K562 (cell line): ENCODE results near the gene CISTR. TPM values are rescaled to one million over a fixed set of nuclear protein-coding genes. Genes with fewer than 3 reads are reported as not detected.

Experiments
- BACH1 ChIP-seq: fragments of 200-800 bp; sonication (Bioruptor generic); IDR thresholded peaks from 2 replicates; pipeline ENCODE4 v1.6.1; 2016; ENCODE audit warnings: missing genetic modification characterization, missing compliant biosample characterization
- EWSR1 ChIP-seq: fragments of 450-650 bp; IDR thresholded peaks from 2 replicates; pipeline ENCODE4 v1.6.1; 2018; ENCODE audit warnings: borderline replicate concordance, mild to moderate bottlenecking, low read depth, moderate library complexity; ENCODE audit not compliant: partially characterized antibody
- KDM1A ChIP-seq, 2 experiments: fragments of 450-650 bp; IDR thresholded peaks; 2 replicates each; pipeline ENCODE4 v1.6.1; 2016; ENCODE audit warnings: mild to moderate bottlenecking in 2 of 2
- KLF13 ChIP-seq: fragments of 450-650 bp; IDR thresholded peaks from 2 replicates; pipeline ENCODE4 v1.6.1; 2016; ENCODE audit warnings: missing genetic modification characterization, low read depth, mild to moderate bottlenecking, missing compliant biosample characterization, moderate library complexity, borderline replicate concordance
- NFIX ChIP-seq: fragments of 250-450 bp; sonication (Bioruptor Pico); IDR thresholded peaks from 2 replicates; pipeline ENCODE4 v1.4.0; 2020; ENCODE audit warnings: low read depth, mild to moderate bottlenecking, moderate library complexity
- PCBP2 ChIP-seq: fragments of 200-400 bp; formaldehyde crosslinking; IDR thresholded peaks from 2 replicates; pipeline ENCODE4 v1.6.1; 2018; ENCODE audit warnings: low read length, low read depth, mild to moderate bottlenecking, moderate library complexity; ENCODE audit not compliant: poor library complexity, severe bottlenecking
- RB1 ChIP-seq: fragments of 450-650 bp; IDR thresholded peaks from 2 replicates; pipeline ENCODE4 v1.6.1; 2017; ENCODE audit warnings: low read depth, mild to moderate bottlenecking
- RBM22 ChIP-seq: fragments of 200-400 bp; formaldehyde crosslinking; IDR thresholded peaks from 2 replicates; pipeline ENCODE4 v1.6.1; 2018; ENCODE audit warnings: low read length, low read depth; ENCODE audit not compliant: poor library complexity, severe bottlenecking
- SREBF2 ChIP-seq: sonication (generic); formaldehyde crosslinking; IDR thresholded peaks from 2 replicates; pipeline ENCODE4 v1.4.0; 2020; ENCODE audit warnings: mild to moderate bottlenecking, missing genetic modification reagents
- polyA plus RNA-seq, 8 experiments: library from polyadenylated mRNA; depleted of rRNA in 4 of 8; stranded (reverse) in 5 of 8; unstranded in 3 of 8; fragments of >200 nt; fragmentation: Nextera tagmentation in 2 of 8; fragmentation: Illumina TruSeq in 1 of 8; extraction: Ambion mirVana in 2 of 8; extraction: Trizol in 1 of 8; gene quantifications; 2 replicates each; pipeline versions ENCODE4 v1.2.1 to v1.2.3, GENCODE V29; 2011 to 2014; ENCODE audit warnings: inconsistent platforms in 1 of 8, missing spikeins in 1 of 8
- total RNA-seq, 7 experiments: library from RNA; depleted of rRNA in 6 of 7; stranded (reverse); fragments of >200 nt in 6 of 7; fragmentation: Illumina TruSeq in 2 of 7; extraction: Trizol in 2 of 7; gene quantifications; 2 replicates each; pipeline versions ENCODE4 v1.2.1 to v1.2.3, GENCODE V29; 2011 to 2021; ENCODE audit warnings: low replicate concordance in 1 of 7
- TF ChIP-seq, protein P1 (sequence below), 2 experiments: fragments of 450-650 bp in 1 of 2; sonication (generic) in 1 of 2; formaldehyde crosslinking in 1 of 2; IDR thresholded peaks in 1 of 2; conservative IDR thresholded peaks in 1 of 2; 2 replicates each; pipeline versions ENCODE4 v1.6.1 to v1.8.1; 2016 to 2023; ENCODE audit warnings: mild to moderate bottlenecking in 2 of 2, moderate library complexity in 2 of 2, inconsistent platforms in 1 of 2, missing genetic modification reagents in 1 of 2
- TF ChIP-seq, protein P2 (sequence below), 2 experiments: fragments of 450-650 bp; formaldehyde crosslinking in 1 of 2; IDR thresholded peaks; 2 replicates each; pipeline versions ENCODE4 v1.4.0 to v1.6.1; 2014 to 2020; ENCODE audit warnings: mild to moderate bottlenecking in 2 of 2, borderline replicate concordance in 1 of 2, low read depth in 1 of 2
- TF ChIP-seq, protein P3 (sequence below): sonication (generic); formaldehyde crosslinking; IDR thresholded peaks from 2 replicates; pipeline ENCODE4 v1.8.0; 2022; ENCODE audit warnings: mild to moderate bottlenecking, missing genetic modification reagents
- TF ChIP-seq, protein P4 (sequence below): fragments of 450-650 bp; formaldehyde crosslinking; IDR thresholded peaks from 2 replicates; pipeline ENCODE4 v1.4.0; 2020; ENCODE audit warnings: mild to moderate bottlenecking, moderate library complexity

CISTR gene
- total and polyA plus RNA-seq, 9 of the 15 experiments (the other 6 are each of a cell fraction or from before 2014, with no cell fraction given) = not detected

DNA sequence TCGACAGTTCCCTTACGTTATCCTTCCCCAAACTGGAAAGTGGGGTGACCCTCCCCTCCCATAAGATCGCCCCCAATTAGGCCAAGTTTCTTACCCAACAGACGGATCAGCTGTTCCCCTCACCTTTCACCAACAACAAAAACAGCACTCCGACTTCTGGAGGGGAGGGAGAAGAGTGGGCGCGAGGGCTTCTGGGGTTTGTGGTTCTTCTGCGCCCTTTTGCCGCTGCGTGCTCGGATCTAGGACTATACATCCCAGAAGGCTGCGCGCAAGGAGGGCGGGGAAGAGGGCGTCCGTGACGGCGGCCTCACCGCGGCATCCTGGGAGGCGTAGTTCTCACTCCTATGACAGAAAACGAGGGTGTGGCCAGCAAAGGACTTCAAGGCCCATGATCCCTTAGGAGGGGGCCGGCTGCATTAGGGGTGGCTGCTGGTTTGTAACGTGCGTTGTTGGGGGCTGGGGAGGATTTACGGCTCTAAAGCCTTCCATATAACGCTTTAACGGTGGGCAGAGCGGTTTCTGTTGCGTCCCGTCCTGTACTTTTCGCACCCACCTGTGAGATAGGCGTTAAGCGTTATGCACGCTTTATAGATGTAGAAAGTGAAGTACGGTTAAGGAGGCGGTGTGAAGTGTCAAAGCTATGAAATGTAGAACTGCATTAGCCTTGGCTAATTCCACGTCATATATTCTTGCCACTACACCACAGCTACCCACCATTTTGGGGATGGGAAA lies 24.3 kb downstream of the CISTR start, which contains the start of gene CALCOCO1 (continued):
- TF ChIP-seq, protein P1, sequence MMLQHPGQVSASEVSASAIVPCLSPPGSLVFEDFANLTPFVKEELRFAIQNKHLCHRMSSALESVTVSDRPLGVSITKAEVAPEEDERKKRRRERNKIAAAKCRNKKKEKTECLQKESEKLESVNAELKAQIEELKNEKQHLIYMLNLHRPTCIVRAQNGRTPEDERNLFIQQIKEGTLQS (IDR thresholded peaks at IDR 0.05) = peak; percentile 33; the same call in 1 of the 2 replicates
- TF ChIP-seq, protein P1 (CRISPR knock-in tag; conservative IDR thresholded peaks at IDR 0.05) = no peak
- no peak for TF ChIP-seq SREBF2 (CRISPR knock-in tag)
- TF ChIP-seq KDM1A (IDR thresholded peaks at IDR 0.05) = no peak
- TF ChIP-seq, protein P2, sequence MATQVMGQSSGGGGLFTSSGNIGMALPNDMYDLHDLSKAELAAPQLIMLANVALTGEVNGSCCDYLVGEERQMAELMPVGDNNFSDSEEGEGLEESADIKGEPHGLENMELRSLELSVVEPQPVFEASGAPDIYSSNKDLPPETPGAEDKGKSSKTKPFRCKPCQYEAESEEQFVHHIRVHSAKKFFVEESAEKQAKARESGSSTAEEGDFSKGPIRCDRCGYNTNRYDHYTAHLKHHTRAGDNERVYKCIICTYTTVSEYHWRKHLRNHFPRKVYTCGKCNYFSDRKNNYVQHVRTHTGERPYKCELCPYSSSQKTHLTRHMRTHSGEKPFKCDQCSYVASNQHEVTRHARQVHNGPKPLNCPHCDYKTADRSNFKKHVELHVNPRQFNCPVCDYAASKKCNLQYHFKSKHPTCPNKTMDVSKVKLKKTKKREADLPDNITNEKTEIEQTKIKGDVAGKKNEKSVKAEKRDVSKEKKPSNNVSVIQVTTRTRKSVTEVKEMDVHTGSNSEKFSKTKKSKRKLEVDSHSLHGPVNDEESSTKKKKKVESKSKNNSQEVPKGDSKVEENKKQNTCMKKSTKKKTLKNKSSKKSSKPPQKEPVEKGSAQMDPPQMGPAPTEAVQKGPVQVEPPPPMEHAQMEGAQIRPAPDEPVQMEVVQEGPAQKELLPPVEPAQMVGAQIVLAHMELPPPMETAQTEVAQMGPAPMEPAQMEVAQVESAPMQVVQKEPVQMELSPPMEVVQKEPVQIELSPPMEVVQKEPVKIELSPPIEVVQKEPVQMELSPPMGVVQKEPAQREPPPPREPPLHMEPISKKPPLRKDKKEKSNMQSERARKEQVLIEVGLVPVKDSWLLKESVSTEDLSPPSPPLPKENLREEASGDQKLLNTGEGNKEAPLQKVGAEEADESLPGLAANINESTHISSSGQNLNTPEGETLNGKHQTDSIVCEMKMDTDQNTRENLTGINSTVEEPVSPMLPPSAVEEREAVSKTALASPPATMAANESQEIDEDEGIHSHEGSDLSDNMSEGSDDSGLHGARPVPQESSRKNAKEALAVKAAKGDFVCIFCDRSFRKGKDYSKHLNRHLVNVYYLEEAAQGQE (IDR thresholded peaks at IDR 0.05; ENCODE audit: borderline replicate concordance) = no peak
- TF ChIP-seq, protein P2 (CRISPR knock-in tag; IDR thresholded peaks at IDR 0.05; ENCODE audit: low read depth) = no peak
- TF ChIP-seq, protein P3, sequence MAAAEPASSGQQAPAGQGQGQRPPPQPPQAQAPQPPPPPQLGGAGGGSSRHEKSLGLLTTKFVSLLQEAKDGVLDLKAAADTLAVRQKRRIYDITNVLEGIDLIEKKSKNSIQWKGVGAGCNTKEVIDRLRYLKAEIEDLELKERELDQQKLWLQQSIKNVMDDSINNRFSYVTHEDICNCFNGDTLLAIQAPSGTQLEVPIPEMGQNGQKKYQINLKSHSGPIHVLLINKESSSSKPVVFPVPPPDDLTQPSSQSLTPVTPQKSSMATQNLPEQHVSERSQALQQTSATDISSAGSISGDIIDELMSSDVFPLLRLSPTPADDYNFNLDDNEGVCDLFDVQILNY (CRISPR knock-in tag) = no peak
- TF ChIP-seq BACH1 (tag) = peak; percentile 92
- no peak for TF ChIP-seq PCBP2
- TF ChIP-seq KLF13 (tag) = peak; percentile 89; the same call in 1 of the 2 replicates
- TF ChIP-seq EWSR1 = no peak
- no peak for TF ChIP-seq RBM22
- peak; percentile 30; the same call in 1 of the 2 replicates for TF ChIP-seq RB1
- TF ChIP-seq, protein P4, sequence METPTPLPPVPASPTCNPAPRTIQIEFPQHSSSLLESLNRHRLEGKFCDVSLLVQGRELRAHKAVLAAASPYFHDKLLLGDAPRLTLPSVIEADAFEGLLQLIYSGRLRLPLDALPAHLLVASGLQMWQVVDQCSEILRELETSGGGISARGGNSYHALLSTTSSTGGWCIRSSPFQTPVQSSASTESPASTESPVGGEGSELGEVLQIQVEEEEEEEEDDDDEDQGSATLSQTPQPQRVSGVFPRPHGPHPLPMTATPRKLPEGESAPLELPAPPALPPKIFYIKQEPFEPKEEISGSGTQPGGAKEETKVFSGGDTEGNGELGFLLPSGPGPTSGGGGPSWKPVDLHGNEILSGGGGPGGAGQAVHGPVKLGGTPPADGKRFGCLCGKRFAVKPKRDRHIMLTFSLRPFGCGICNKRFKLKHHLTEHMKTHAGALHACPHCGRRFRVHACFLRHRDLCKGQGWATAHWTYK = peak; percentile 91
- no peak for TF ChIP-seq NFIX (CRISPR knock-in tag)
